ENCODE results near the gene SARNP.

Gene SARNP

DNA sequence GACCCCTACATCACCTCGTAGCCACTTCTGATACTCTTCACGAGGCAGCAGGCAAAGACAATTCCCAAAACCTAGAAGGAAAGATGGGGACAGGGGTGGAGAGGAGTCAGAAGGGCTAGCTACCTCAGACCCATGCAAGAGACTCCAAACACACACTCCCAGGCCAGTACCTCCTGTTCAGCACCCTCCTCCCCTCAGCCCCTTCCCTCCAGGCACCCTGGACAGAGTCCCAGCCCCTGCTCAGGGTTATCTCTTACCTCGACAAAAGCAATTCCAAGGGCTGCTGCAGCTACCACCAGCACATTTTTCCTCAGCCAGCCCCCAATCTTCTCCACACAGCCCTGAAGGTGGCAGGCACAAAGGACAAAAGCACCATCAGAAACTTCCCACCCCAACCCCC is 92.0 kb downstream of the SARNP start:
- no peak for DNase-seq (ENCODE audit: low read depth)
- H3K4me3 ChIP-seq (ENCODE audit: control insufficient read depth, low read depth, low read length) = no peak overlapping the region
- TF ChIP-seq, protein P1, sequence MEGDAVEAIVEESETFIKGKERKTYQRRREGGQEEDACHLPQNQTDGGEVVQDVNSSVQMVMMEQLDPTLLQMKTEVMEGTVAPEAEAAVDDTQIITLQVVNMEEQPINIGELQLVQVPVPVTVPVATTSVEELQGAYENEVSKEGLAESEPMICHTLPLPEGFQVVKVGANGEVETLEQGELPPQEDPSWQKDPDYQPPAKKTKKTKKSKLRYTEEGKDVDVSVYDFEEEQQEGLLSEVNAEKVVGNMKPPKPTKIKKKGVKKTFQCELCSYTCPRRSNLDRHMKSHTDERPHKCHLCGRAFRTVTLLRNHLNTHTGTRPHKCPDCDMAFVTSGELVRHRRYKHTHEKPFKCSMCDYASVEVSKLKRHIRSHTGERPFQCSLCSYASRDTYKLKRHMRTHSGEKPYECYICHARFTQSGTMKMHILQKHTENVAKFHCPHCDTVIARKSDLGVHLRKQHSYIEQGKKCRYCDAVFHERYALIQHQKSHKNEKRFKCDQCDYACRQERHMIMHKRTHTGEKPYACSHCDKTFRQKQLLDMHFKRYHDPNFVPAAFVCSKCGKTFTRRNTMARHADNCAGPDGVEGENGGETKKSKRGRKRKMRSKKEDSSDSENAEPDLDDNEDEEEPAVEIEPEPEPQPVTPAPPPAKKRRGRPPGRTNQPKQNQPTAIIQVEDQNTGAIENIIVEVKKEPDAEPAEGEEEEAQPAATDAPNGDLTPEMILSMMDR (IDR thresholded peaks at IDR 0.05; ENCODE audit: control insufficient read depth, insufficient read depth, low read depth, low read length, missing control alignments) = no peak

DNA sequence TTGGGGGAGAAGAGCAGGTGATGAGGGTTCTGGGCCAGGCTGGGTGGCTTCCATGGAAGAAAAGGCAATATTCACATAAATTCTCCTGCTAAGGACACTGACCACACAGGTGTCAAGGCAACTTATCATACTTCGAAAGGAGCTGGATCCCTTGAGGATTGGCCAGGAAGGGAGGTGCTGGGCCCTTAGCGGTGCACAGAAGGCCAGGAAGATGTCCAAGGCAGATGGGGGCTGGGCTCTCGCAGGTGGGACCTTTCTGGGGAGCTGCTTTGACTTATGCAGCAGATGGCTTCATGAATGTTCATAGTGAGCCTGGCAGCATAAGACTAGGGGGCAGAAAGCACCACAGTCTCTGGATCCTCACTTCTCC is 92.6 kb downstream of the SARNP start:
- no peak overlapping the region for H3K4me3 ChIP-seq (ENCODE audit: control insufficient read depth, low read depth, low read length)
- DNase-seq (ENCODE audit: low read depth) = no peak
- TF ChIP-seq, protein P1 (IDR thresholded peaks at IDR 0.05; ENCODE audit: control insufficient read depth, insufficient read depth, low read depth, low read length, missing control alignments) = no peak

DNA sequence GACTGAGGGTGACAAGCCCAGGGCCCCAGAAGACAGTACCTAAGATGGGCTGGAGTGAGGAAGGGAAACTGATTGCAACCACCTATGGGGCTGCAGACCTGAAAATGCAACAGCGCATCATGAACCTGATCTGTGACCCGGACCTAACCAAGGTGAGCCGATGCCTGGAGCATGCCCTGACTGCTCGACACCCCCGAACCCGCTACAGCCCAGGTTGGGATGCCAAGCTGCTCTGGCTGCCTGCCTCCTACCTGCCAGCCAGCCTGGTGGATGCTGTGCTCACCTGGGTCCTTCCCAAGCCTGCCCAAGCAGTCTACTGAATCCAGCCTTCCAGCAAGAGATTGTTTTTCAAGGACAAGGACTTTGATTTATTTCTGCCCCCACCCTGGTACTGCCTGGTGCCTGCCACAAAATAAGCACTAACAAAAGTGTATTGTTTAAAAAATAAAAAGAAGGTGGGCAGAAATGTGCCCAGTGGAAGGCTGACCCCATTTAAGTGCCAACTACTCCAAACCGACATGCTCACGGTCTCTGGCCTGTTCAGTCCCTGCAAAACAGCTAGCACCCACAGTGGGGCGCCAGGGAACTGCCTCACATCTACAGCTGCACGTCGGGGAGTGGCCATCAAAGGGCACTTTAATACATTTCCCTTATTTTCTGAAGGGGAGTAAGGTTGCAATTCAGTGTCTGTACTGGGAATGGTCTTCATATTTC is 93.1 kb downstream of the SARNP start:
- H3K4me3 ChIP-seq (ENCODE audit: control insufficient read depth, low read depth, low read length) = no peak overlapping the region
- no peak for DNase-seq (ENCODE audit: low read depth)
- TF ChIP-seq, protein P1 (IDR thresholded peaks at IDR 0.05; ENCODE audit: control insufficient read depth, insufficient read depth, low read depth, low read length, missing control alignments) = peak; percentile 69

DNA sequence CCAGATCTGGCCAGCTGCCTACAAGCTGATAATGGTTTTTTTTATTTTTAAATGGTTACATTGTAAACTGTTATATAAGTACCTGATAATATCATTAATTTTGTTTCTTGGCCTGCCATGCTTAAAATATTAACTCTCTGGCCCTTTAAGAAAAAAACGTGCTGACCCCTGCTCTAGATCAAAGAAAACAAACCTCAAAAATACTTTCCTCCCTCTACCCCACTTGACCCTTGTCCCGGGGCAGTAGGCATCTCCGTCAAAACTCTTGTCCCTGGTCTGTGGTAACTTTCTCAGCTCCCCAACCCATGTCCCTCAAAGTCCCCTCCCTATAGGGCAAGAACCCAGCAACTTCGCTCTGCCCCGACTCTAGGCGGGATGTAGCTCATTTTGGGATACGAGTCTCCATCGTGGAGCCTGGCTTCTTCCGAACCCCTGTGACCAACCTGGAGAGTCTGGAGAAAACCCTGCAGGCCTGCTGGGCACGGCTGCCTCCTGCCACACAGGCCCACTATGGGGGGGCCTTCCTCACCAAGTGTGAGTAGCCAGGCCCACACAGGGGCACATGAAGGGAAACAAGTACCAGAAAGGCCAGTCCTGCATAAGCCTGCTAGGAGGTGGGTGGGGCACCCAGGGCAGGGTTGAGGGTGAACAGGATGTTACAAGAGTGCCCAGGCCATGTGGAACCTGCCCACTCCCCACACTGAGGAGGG is 93.9 kb downstream of the SARNP start:
- no peak overlapping the region for H3K4me3 ChIP-seq (ENCODE audit: control insufficient read depth, low read depth, low read length)
- DNase-seq (ENCODE audit: low read depth) = no peak
- TF ChIP-seq, protein P1 (IDR thresholded peaks at IDR 0.05; ENCODE audit: control insufficient read depth, insufficient read depth, low read depth, low read length, missing control alignments) = no peak

DNA sequence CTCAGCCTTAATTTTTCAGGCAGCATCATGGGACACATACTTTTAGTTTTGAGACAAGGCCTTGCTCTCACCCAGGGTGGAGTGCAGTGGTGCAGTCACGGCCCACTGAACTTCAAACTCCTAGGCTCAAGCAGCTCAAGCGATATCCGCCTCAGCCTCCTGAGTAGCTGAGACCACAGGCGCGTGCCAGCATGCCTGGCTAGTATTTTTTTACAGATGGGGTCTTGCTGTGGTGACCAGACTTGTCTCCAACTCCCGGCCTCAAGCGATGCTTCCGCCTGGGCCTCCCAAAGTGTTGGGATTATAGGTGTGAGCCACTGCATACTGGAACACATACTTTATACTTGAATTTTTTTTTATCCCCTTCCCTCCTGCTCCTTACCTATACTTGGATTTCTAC is 94.6 kb downstream of the SARNP start:
- TF ChIP-seq, protein P1 (IDR thresholded peaks at IDR 0.05; ENCODE audit: control insufficient read depth, insufficient read depth, low read depth, low read length, missing control alignments) = no peak
- no peak overlapping the region for H3K4me3 ChIP-seq (ENCODE audit: control insufficient read depth, low read depth, low read length)
- no peak for DNase-seq (ENCODE audit: low read depth)

DNA sequence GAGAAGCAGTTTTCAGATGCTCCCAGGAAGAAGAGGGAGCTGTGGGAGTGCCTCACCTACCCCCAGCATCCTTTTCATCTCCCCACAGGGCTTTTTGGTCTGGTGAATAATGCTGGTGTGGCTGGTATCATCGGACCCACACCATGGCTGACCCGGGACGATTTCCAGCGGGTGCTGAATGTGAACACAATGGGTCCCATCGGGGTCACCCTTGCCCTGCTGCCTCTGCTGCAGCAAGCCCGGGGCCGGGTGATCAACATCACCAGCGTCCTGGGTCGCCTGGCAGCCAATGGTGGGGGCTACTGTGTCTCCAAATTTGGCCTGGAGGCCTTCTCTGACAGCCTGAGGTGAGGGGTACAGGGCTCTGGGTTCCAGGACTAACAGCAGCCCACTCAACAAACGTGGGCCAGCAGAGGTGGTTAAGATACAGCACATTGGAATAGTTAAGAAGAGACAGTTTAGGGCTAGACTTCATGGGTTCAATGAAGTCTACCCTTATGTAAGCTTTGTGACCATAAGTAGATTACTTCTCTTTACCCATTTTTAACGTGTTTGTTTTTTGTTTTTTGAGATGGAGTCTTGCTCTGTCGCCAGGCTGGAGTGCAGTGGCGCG is 95.8 kb downstream of the SARNP start:
- H3K4me3 ChIP-seq (ENCODE audit: control insufficient read depth, low read depth, low read length) = no peak overlapping the region; the same call in 1 of the 2 replicates
- TF ChIP-seq, protein P1 (IDR thresholded peaks at IDR 0.05; ENCODE audit: control insufficient read depth, insufficient read depth, low read depth, low read length, missing control alignments) = no peak

More for the DNA sequence above, 95.8 kb downstream of the SARNP start:
- no peak for DNase-seq (ENCODE audit: low read depth)
